ENCODE measurements around the gene PRKG1. TPM values are rescaled to one million over a fixed set of nuclear protein-coding genes. Genes with fewer than 3 reads are reported as not detected.
A peak's percentile ranks its signal among the peaks of the same experiment; 100 is the strongest.
"Not testable (repeated sequence)": the region's sequence is repeated elsewhere in the genome, so short reads cannot be mapped to it uniquely, and the experiment has no call there.

PRKG1 gene
- total RNA-seq, 2 donors from 2014 or later: 8.1 to 16.6 TPM

DNA sequence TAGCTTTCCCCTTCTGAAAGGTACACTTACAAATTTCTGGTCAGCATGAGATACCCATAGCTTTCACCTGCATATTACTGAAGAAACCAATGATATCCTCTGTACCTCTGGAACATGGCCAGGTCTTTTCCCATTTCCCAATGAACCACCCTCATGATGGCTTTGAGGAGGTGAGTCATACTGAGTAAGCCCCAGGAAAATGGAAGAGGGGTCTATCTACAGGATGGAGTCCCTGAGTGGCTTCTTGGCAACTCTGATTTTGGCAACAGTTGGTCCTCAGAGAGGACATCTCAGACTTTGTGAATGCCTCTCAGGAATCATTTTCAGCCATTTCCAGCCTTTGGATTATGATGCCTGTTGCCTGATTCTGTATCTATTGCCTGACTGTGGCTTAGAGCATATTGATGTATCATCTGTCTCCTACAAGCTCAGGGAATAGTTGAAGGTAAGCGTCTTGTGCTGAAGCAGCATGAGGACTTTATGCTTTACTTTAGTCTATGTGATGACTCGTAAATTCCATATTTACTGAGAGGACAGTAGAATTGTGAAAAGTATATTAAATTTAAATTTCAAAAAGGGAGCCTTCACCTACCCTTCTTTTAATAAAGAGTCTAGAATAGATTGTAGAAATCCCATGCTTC is 1155.1 kb downstream of the PRKG1 start:
- H3K27me3 ChIP-seq: no peaks in the 10 kb centered on the region
- no peaks in the 10 kb centered on the region for H3K9me3 ChIP-seq
- no peak overlapping the region for H3K27ac ChIP-seq
- intact Hi-C loops (cut with DNase I): no loop called here
- no peak overlapping the region for H3K9ac ChIP-seq (ENCODE audit: low read depth in 2 of 2, low read length in 2 of 2)
- no peaks in the 10 kb centered on the region for H3K36me3 ChIP-seq
- TF ChIP-seq, protein P1, sequence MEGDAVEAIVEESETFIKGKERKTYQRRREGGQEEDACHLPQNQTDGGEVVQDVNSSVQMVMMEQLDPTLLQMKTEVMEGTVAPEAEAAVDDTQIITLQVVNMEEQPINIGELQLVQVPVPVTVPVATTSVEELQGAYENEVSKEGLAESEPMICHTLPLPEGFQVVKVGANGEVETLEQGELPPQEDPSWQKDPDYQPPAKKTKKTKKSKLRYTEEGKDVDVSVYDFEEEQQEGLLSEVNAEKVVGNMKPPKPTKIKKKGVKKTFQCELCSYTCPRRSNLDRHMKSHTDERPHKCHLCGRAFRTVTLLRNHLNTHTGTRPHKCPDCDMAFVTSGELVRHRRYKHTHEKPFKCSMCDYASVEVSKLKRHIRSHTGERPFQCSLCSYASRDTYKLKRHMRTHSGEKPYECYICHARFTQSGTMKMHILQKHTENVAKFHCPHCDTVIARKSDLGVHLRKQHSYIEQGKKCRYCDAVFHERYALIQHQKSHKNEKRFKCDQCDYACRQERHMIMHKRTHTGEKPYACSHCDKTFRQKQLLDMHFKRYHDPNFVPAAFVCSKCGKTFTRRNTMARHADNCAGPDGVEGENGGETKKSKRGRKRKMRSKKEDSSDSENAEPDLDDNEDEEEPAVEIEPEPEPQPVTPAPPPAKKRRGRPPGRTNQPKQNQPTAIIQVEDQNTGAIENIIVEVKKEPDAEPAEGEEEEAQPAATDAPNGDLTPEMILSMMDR (IDR thresholded peaks at IDR 0.05): no peak
- no peaks in the 10 kb centered on the region for H3K4me1 ChIP-seq
- DNase-seq: no peak
- H3K4me3 ChIP-seq: no peak overlapping the region

DNA sequence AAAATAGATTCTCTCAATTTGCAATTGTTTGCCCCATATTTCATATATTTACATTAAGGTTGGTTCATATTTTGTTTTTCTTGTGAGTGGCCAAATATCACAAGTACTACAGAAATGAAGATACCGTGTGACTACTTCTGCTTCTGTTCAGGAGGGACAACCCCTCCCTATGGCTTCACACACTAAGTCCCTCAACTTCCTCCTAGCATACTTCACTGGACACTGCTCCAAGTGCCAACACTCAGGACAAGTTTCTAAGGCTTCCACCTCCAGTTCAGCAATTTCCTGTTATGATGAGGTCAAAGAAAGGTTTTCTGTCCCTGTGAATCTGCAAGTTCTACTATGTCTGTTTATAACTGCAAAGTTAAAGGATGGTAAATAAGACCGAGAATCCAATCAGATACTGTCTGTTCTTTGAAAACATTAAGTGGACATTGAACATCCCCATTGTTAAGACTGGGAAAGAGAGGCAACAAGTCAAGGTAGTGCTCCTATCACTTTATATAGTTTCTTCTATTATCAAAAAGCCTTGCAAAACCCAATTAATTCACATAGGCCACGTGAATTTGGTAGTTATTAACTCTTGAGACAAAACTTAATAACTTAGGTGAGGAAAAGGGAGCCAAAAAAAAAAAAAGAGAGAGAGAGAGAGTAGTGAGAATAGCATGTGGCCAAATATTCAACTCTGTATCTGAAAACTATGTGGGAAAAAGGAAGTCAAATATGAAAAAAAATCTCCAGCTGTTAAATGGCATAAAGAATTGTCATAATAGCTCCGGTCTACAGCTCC is 1158.5 kb downstream of the PRKG1 start:
- peak overlapping the region; percentile 8 for H3K4me3 ChIP-seq
- peak overlapping the region in 1 of 2 donors; percentile 21 for H3K9ac ChIP-seq (ENCODE audit: low read depth in 2 of 2, low read length in 2 of 2)
- peak overlapping the region; percentile 50 for H3K27ac ChIP-seq
- peak; percentile 26 for DNase-seq
- no peaks in the 10 kb centered on the region for H3K9me3 ChIP-seq
- H3K36me3 ChIP-seq: no peaks in the 10 kb centered on the region
- TF ChIP-seq, protein P1 (IDR thresholded peaks at IDR 0.05): no peak
- no peaks in the 10 kb centered on the region for H3K27me3 ChIP-seq
- intact Hi-C loops (cut with DNase I): no loop called here
- H3K4me1 ChIP-seq: no peaks in the 10 kb centered on the region

DNA sequence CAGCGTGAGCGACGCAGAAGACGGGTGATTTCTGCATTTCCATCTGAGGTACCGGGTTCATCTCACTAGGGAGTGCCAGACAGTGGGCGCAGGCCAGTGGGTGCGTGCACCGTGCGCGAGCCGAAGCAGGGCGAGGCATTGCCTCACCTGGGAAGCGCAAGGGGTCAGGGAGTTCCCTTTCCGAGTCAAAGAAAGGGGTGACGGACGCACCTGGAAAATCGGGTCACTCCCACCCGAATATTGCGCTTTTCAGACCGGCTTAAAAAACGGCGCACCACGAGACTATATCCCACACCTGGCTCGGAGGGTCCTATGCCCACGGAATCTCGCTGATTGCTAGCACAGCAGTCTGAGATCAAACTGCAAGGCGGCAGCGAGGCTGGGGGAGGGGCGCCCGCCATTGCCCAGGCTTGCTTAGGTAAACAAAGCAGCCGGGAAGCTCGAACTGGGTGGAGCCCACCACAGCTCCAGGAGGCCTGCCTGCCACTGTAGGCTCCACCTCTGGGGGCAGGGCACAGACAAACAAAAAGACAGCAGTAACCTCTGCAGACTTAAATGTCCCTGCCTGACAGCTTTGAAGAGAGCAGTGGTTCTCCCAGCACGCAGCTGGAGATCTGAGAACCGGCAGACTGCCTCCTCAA is 1159.2 kb downstream of the PRKG1 start:
- not testable (repeated sequence) for H3K9ac ChIP-seq (ENCODE audit: low read depth in 2 of 2, low read length in 2 of 2); H3K9me3 ChIP-seq; DNase-seq

DNA sequence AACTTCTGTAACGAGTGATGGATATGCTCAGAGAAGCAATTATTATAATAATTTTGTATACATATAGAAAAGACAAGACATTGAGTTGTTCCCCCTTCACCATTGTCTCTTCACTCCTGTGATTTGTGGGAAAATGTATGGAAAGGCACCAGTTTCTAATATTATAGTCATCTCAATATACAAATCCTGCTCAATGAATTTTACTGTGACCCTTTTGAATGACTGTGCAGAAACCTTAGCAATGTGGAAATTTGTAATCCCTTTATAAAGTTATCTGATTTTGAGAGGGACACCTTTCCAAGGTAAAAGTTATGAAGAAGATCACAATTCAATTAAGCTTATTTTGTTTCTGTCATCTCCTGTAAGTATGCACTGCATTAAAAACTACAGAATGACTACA is 1165.5 kb downstream of the PRKG1 start:
- Histone ChIP-seq H3K36me3 (no peaks in the 10 kb centered on the region), H3K4me3 (no peak overlapping the region), H3K27ac (no peak overlapping the region), H3K4me1 (no peaks in the 10 kb centered on the region), H3K9me3 (no peaks in the 10 kb centered on the region), H3K27me3 (no peaks in the 10 kb centered on the region), H3K9ac (ENCODE audit: low read depth in 2 of 2, low read length in 2 of 2) (no peak overlapping the region)
- no peak for DNase-seq
- TF ChIP-seq, protein P1 (IDR thresholded peaks at IDR 0.05): no peak
- intact Hi-C loops (cut with DNase I): no loop called here

More for the DNA sequence above, 1159.2 kb downstream of the PRKG1 start:
- Histone ChIP-seq H3K27ac (peak overlapping the region; percentile 50), H3K4me3 (peak overlapping the region; percentile 8)
- intact Hi-C loops (cut with DNase I); H3K4me1 ChIP-seq; H3K27me3 ChIP-seq; H3K36me3 ChIP-seq: not testable (repeated sequence)

DNA sequence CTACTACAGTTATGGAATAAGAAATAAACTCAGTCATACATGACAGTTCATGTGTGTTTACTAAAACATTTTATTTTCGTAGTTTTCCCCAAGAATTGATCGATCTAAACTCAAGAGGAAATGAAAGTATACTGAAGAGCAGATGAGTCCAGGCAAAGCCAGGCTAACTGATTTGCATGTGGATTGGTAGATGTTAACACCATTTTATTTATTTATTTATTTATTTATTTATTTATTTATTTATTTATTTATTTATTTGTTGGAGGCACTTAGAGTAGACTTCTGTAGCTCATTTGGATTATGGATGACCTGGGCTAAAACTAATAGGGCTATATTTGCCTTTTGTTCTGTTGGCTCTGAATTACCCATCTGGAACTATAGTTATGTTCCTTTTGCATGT is 1171.3 kb downstream of the PRKG1 start:
- no peaks in the 10 kb centered on the region for H3K4me1 ChIP-seq
- no peak overlapping the region for H3K27ac ChIP-seq
- no peaks in the 10 kb centered on the region for H3K27me3 ChIP-seq
- H3K4me3 ChIP-seq: no peak overlapping the region
- no peaks in the 10 kb centered on the region for H3K9me3 ChIP-seq
- DNase-seq: no peak
- TF ChIP-seq, protein P1 (IDR thresholded peaks at IDR 0.05): no peak
- no peak overlapping the region for H3K9ac ChIP-seq (ENCODE audit: low read depth in 2 of 2, low read length in 2 of 2)
- H3K36me3 ChIP-seq: no peaks in the 10 kb centered on the region
- intact Hi-C loops (cut with DNase I): no loop called here

DNA sequence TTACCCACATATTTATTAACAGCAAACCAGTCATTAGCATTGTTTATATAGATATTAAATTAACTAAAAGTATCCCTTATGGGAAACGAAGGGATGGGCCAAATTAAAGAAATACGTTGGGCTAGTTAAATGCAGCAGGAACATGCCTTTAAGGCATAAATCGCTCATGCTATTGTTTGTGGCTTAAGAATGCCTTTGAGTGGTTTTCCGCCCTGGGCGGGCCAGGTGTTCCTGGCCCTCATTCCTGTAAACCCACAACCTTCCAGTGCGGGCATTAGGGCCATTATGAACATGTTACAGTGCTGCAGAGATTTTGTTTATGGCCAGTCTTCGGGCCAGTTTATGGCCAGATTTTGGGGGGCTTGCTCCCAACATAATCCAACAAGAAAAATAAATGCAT is 1173.6 kb downstream of the PRKG1 start:
- H3K27ac ChIP-seq; DNase-seq; H3K4me3 ChIP-seq; intact Hi-C loops (cut with DNase I); H3K36me3 ChIP-seq; H3K9ac ChIP-seq (ENCODE audit: low read depth in 2 of 2, low read length in 2 of 2); H3K9me3 ChIP-seq; H3K27me3 ChIP-seq; H3K4me1 ChIP-seq: not testable (repeated sequence)

Measured in colonic mucosa (tissue), 4 donors.